Measurements from ENCODE around the gene EIF4G1.
A peak's percentile ranks its signal among the peaks of the same experiment; 100 is the strongest.
"Not testable (repeated sequence)": the region's sequence is repeated elsewhere in the genome, so short reads cannot be mapped to it uniquely, and the experiment has no call there.

Gene EIF4G1

DNA sequence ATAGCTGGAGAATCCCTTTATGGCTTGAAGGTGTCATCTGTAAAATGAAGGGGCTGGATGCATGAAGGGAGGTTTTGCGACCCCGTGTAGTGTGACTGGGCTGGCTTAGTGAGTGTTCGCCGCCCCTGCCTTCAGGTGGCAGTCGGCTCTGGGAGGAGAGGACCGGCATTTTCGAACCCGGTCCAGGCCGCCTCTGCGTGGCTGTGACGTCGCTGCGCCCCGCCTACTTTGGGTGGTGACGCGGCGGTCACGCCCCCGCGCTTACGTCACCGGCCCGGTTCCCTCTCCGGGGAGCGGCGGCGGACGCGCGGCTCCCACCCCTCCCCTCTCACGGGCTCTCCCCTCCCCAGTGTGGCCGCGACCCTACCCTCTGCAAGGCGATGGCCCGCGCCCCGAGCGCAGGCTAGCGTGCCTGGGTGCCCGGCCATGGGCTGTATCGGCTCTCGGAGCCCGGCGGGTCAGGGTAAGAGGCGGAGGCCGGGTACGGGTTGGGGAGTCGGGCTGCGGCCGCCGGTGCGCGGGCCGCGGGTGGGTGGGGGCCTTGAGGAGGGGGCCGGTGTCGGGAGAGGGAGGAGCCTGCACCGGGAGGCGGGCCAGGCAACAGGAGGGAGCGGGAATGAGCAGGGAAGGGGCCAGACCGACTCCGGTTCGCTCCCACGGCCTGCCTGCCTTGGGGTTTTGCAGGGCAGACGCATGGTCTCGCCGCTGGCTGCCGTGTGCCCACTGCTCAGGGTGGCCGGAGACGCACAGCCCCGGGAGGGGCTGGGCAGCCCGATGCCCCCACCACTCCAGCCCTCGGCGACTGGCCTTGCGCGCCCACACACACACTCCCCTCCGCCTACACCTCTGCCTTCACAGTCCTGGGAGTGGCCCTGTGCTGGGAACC lies 21.5 kb downstream of the EIF4G1 start:
- DNase-seq: peak; percentile 89

DNA sequence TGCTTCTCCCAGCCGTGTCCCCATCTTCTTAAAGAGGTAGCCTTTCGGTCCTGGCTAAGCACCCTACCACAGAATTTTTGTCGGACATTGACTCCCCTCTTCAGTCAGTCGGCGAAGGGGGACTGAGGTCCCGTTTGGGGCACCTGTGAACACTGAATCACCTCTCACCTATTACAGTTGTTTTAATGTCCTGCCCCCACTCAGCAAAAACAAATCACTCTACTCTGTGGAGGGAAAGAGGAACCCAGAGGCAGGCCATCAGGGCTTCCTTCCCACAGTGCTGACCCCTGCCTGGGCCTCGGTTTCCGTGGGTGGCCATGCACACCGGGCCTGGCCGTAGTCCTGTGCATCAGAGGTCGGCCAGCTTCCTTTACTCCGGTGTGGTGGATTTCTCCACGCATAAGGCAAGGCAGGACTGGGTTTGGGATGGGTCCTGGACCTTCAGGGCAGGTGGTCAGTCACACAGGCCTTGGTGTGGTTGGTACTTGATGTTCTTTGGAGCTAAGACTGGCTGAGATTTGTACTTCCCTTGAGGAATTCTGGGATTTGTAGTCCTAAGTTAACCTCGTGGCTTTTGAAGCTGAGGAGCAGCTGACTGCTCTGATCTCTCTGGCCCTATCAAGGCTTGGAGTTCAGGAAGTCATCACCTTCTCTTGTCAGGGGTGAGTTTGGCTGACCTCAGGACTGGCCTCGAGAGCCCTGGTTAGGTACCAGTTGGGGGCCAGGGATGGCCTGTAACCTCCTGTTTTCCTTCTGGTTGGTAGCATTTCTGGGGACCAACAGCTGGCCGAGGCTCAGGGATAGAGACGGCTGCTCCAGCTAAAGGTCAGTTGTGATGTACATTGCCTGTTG lies 22.4 kb downstream of the EIF4G1 start:
- peak; percentile 68 for DNase-seq

DNA sequence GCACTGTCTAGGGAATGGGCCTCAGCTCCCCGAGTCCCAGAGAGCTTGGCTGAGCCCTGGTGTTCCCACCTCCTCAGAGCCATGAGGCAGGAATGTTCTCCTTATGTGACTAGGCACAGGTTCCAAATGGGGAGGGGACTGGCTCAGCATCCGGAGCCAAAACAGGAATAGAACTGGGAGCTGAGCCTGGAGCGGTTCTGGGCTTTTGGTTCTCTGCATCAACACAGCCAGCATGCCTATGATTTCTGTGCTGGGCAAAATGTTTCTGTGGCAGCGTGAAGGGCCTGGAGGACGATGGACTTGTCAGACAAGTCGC lies 23.0 kb downstream of the EIF4G1 start, which contains the start of gene FAM131A:
Gene FAM131A, plus strand, starts transcription at position 202 of the 316 bp plus-strand sequence. Its CDS starts 31 bp downstream, at position 233.
- peak; percentile 25 for DNase-seq

DNA sequence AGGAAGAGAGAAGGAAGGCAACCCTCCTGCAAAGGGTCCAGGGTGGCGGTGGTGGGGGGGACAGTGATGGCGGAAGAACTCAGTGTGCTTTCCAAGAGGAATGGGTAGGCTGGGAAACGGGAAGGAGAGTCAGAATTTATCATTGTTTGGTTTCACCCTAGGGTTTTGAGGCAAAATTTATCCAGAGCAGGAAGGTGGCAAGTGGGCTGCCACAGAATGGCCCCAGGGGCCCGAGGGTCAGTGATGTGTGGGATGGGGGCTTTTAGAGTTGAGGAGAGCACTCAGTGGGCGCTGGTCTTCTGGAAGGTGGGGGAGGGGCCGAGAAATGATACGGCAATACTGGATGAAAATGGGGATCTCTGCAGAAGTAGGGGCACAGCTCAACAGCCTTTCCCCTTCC lies 23.6 kb downstream of the EIF4G1 start:
- no peak for DNase-seq

DNA sequence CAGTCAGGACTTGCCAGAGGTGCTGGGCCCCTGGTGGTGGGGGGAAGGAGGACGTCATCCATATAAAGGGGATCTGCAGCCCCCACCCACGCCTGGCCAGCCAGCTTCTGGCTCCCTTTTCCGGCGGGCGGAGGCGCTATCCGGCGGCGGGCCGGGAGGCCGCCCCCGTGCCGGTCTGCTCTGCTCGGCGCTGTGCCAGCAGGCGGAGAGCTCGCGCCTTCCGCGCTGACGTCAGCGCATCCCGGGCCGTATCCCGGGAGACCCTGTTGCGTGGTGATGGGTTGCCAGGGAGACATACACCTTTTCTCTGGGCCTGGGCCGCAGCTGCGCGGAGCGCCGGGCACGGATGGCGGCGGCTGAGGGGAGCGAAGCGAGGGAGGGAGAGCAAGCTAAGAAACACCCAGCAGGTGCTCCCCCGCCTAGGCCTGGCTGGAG lies 24.1 kb downstream of the EIF4G1 start:
- peak; percentile 98 for DNase-seq

DNA sequence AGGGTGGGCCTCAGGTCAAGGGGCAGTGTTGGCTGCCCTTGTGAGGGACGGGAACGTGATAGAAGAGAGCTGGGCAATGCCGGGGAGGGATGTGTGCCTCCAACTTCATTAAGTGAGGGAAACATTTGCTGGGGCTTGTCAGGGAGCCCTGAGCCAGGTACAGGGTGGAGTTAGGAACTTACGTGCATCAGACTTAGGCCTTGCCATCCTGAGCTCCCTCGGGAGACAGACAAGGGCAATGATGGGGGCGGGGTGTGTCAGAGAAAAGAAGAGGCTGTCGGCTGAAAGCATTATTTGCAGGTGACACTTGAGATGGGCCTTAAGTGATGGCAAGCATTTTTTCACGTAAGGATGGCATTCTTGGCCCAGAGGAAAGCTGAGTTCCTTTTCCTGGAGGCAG lies 24.6 kb downstream of the EIF4G1 start:
- DNase-seq: peak; percentile 73

DNA sequence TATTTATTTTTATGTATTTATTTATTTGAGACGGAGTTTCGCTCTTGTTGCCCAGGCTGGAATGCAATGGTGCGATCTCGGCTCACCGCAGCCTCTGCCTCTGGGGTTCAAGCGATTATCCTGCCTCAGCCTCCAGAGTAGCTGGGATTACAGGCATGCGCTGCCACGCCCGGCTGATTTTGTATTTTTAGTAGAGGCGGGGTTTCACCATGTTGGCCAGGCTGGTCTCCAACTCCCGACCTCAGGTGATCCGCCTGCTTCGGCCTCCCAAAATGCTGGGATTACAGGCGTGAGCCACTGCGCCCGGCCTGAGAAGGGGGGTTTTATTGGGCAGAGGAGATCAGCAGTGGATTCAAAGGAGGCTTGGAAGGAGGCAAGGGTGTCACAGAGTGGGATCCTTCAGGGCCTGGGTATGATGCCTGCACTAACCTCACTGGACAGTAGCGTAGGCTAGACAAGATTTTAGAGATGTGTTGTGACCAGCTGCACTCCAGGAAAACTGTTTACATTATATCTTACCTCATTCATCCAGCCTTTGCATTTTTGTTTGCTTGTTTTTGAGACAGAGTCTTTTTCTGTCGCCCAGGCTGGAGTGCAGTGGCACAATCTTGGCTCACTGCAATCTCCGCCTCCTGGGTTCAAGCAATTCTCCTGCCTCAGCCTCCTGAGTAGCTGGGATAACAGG lies 25.2 kb downstream of the EIF4G1 start:
- not testable (repeated sequence) for DNase-seq

DNA sequence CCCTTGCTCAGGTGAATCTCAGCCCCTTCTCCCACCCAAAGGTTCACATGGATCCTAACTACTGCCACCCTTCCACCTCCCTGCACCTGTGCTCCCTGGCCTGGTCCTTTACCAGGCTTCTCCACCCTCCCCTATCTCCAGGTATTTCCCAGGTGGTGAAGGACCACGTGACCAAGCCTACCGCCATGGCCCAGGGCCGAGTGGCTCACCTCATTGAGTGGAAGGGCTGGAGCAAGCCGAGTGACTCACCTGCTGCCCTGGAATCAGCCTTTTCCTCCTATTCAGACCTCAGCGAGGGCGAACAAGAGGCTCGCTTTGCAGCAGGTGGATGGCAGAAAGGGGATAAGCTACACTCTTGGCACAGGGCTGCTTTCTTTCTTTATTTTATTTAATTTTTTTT lies 27.5 kb downstream of the EIF4G1 start:
- no peak for DNase-seq

DNA sequence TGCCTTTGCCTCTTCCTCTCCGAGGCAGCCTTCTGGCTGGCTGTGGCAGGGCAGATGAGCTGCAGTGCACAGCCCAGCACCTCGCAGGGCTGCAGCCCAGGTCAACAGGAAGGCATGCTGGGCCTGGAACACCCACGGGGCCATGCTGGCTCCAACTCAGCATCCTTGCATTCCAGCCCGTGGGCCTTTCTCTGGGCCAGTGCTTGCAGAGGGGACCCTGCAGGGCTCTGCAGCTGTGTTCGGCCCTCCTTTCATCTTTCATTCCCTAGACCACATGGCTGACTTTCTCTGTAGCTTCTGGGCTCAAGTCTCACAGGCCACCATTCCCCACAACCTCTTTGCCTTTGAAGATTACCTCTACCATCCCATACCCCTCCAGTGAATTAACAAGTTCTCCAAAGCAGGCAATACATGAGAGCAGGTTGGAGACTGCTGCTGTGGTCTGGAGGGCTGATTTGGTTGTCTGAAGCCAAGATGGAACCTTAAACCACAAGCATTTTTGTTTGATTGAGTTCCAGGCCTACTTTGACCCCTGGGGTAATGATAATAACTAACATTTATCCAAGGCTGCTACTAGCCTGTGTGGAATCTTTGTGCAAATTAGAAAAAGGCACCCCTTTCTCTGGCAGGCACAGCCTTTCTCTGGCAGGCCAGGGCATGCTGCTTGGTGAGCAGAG lies 28.9 kb downstream of the EIF4G1 start:
- DNase-seq: no peak

DNA sequence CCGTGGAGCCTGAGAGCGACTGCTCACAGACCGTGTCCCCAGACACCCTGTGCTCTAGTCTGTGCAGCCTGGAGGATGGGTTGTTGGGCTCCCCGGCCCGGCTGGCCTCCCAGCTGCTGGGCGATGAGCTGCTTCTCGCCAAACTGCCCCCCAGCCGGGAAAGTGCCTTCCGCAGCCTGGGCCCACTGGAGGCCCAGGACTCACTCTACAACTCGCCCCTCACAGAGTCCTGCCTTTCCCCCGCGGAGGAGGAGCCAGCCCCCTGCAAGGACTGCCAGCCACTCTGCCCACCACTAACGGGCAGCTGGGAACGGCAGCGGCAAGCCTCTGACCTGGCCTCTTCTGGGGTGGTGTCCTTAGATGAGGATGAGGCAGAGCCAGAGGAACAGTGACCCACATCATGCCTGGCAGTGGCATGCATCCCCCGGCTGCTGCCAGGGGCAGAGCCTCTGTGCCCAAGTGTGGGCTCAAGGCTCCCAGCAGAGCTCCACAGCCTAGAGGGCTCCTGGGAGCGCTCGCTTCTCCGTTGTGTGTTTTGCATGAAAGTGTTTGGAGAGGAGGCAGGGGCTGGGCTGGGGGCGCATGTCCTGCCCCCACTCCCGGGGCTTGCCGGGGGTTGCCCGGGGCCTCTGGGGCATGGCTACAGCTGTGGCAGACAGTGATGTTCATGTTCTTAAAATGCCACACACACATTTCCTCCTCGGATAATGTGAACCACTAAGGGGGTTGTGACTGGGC lies 30.3 kb downstream of the EIF4G1 start:
- no peak for DNase-seq

DNA sequence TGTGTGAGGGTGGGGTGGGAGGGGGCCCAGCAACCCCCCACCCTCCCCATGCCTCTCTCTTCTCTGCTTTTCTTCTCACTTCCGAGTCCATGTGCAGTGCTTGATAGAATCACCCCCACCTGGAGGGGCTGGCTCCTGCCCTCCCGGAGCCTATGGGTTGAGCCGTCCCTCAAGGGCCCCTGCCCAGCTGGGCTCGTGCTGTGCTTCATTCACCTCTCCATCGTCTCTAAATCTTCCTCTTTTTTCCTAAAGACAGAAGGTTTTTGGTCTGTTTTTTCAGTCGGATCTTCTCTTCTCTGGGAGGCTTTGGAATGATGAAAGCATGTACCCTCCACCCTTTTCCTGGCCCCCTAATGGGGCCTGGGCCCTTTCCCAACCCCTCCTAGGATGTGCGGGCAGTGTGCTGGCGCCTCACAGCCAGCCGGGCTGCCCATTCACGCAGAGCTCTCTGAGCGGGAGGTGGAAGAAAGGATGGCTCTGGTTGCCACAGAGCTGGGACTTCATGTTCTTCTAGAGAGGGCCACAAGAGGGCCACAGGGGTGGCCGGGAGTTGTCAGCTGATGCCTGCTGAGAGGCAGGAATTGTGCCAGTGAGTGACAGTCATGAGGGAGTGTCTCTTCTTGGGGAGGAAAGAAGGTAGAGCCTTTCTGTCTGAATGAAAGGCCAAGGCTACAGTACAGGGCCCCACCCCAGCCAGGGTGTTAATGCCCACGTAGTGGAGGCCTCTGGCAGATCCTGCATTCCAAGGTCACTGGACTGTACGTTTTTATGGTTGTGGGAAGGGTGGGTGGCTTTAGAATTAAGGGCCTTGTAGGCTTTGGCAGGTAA lies 31.1 kb downstream of the EIF4G1 start:
- DNase-seq: peak; percentile 79

DNA sequence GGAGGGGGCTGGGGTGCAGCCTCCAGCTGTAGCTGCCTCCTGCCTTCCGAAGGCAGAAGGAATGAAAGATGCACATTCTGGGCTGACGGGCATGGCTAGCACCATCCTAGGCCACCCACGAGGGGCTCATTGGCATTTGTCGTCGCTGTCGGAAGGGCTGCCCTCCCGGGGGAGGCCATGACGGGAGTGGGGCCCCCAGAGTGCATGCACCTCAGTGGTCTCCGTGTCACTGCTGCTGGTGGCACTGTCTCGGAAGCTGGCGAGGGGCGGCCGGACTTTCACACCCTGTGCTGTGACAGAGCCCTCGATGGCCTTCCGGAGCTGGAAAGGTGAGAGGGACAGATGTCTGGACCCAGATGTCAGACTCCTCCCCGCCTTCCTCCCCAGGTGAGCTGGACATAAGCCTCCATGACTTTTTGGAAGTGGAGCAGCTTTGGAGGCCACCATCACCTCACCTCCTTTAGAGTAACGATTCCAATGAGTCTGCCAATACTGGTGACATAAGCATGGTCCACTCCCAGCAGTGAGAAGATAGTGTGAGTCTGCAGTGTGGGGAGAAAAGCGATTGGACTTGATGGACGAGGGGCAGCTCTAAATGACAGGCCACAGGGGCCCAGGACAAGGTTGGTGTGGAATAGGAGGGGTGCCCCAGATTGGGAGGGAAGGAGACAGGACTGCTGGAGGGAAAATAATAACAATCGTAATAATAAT lies 32.2 kb downstream of the EIF4G1 start:
- no peak for DNase-seq

DNA sequence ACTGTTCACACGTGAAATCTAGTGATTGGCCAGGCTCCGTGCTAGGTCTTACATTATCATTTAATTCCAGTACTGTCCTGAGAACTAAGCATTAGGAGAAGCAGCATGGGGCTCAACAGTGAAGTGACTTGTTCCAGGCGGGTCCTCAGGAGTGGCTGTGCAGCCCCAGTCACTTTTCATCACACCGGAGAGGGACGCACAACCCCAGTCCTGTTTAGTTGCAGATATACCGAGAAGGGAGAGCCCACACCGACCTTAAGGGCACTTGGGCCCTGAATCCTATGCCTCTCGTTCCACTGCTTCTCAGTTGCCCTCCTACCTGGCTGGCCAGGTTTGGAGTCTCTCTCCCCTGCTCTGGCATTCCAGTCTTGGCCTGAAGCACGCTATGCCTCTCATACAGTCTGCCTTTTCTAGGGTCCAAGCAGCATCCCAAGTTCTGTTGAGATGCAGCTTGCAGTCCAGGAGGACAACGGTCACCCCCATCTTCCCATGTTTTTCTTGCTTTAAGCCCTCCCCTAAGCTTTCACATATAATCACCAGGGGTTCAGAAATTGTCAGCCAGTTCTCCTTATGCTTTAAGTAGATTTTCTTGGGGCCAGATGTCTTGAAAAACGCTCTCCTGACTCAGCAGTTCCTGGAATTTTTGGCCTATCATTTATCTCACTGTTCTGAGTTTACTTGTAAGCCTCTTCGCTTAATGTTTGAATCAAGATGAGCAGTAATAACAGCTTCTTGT lies 33.1 kb downstream of the EIF4G1 start:
- DNase-seq: no peak

DNA sequence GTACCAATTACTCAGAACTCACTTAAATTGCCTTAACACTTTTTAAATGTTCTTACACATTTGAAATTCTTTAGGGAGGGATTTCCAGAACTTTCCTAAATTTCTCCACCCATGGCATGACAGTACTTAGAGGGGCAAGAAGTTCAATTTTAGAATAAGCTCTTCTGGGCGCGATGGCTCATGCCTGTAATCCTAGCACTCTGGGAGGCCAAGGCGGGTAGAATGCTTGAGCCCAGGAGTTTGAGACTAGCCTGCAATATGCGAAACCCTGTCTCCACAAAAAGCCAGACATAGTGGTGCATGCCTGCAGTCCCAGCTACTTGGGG lies 33.6 kb downstream of the EIF4G1 start:
- DNase-seq: no peak

DNA sequence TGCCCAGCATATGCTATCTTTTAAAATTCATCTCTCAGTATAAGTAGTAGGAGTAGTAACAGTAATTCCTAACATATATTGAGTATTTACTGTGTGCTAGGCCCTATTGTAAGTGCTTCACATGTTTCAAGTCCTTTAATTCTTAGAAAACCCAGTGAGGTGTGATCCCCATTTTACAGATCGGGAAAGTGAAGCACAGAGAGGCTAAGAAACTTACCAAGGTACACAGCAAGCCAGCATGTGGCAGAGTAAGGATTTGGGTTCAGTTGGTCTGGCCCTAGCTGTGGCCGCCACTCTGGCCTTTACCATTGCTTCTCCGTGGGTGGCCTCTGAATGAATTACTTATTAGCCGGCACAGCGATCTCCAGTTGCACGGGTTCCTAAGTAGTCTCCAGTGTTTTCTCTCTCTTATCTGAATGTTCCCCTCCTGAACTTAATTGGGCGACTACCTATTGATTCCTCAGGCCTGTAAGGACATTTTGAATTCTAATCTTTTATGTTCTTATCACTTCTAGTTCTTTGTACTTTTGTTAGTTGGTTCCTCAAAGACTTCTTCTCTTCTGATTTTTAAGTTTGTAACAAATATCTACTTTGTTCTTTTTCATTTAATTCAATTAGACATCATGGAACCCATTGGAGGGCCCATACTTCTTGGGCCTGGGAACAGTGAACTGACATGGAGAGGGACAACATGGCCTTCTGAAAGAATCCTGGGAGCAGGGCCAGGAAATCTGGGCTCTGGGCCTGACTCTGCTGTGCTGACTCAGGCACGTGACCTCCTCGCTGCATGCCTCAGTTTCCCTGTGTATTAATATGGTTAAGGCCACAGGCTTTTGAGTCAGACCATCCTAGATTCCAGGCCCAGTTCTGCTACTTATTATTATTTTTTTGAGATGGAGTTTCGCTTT lies 35.4 kb downstream of the EIF4G1 start:
- DNase-seq: no peak

DNA sequence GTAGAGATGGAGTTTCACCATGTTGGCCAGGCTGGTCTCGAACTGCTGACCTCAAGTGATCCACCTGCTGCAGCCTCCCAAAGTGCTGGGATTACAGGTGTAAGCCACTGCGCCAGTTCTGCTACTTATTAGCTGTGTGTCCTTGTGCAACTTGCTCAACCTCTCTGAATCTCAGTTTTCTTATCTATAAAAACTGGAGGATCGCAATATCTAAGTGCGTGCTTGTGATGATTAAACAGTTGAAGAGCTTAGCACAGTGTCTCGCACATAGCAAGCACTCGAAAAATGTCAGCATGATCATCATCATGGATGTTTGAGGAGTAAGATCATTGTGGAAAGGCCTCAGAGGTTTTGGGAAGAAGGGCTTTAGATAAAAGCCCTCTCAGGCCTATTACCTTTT lies 36.2 kb downstream of the EIF4G1 start:
- DNase-seq: no peak

DNA sequence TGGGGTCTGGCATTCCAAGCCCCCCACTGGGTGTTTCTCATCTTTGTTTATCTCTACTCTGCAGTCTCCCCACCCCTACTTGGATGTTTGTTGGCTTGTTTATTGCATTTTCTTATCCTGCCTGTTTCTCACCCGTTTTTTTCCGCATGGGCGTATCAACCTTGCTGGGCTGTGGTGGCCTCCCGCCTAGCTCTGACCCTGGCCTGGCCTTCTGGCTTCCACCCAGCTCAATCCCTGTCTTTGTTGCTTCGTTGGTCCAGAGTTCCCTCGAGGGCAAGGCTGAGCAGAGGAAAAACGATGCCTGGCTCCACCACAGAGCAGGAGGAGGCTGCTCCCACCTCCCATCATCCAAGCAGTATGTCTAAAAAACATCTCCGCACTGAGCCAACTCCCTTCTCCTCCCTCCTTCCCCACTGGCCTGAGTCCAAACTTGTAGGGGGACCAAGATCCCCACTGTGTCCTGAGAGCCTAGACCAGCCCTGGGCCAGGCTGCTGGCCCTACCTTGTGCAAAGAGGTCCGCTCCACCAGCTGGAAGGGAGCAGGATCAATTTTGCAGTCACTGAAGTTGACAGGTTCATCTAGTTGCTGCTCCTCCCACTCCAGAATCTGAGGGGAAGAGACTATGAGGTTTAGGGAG lies 37.2 kb downstream of the EIF4G1 start:
- DNase-seq: no peak

DNA sequence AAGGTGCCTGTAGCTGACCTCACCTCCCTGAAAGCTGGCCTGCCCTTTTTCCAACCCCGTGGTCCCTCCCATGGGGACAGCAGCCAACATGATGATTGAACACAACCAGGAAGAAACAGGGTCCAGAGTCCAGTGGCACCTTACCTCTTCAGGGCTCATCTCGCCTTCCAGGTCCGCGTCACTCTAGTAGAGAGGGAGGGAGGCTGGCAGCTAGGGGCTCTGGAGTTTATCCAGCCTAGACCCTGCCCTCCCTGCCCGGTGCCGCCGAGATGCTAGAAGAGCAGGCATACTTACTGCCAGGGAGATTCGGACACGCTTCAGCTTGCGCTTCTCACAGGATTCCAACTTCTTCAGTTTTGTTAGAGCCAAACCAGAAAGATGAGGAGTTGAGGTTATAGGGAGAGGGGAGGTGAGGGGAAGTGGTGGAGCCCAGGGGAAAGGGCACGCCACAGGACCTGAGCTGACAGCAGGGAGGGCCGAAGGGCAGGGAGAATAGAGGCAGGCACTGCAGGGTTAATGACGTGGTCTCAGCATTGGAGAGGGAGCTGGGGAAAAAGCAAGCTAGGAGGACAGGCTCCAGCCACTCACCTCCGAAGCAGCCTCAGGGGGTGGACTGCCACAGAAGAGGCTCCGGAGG lies 37.9 kb downstream of the EIF4G1 start:
- no peak for DNase-seq
